Measurements from ENCODE around the gene CASKIN2.
"Not testable (repeated sequence)": the region's sequence is repeated elsewhere in the genome, so short reads cannot be mapped to it uniquely, and the experiment has no call there.

CASKIN2 gene

DNA sequence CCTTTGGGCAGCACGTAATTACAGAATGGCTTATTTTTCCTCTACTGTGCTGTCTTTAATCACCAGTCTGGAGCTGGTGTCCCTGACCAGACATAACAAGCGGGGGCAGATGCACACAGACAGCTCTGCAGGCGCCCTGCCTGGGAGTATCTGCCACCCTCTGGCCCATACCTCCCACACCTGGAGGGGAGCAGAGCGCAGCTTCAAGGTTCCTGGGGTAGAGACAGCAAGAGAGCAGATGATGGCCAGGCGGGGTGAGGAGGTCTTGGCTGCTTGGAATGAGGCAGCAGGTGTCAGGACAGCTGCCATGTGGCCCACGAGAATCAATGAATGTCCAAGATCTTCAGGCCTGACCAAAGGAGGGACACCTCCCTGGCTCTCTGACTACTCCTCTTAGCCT, 35.1 kb downstream of the CASKIN2 start:
- Histone ChIP-seq H3K4me2 (ENCODE audit: low read length) (no peak overlapping the region), H3K4me3 (ENCODE audit: low read depth, low read length) (no peak overlapping the region), H3K27me3 (ENCODE audit: insufficient read depth, low read length) (no peaks in the 10 kb centered on the region), H4K8ac (ENCODE audit: low read depth, low read length) (no peak overlapping the region), H2BK12ac (ENCODE audit: low read length) (no peak overlapping the region), H3K9me3 (ENCODE audit: insufficient read depth, low read depth, low read length) (peaks cover 1% of the 10 kb centered on the region), H2BK5ac (ENCODE audit: low read depth, low read length, poor library complexity) (no peak overlapping the region), H3K14ac (ENCODE audit: low read length) (no peak overlapping the region), H3K23ac (ENCODE audit: low read length) (no peak overlapping the region), H4K12ac (ENCODE audit: low read depth, low read length) (no peak overlapping the region), H4K91ac (ENCODE audit: low read depth, low read length) (no peak overlapping the region), H3K9ac (ENCODE audit: low read length) (no peak overlapping the region), H3K27ac (ENCODE audit: low read depth, low read length) (no peak overlapping the region), H3K79me2 (ENCODE audit: control insufficient read depth, insufficient read depth, low read length, poor library complexity) (no peaks in the 10 kb centered on the region), H2AK5ac (ENCODE audit: low read length) (no peak overlapping the region), H3K36me3 (ENCODE audit: control insufficient read depth in 1 of 2, insufficient read depth in 2 of 2, low read length in 2 of 2) (peaks cover 3 to 12% of the 10 kb centered on the region in 2 experiments), H2BK120ac (ENCODE audit: insufficient read depth, low read length, poor library complexity) (no peak overlapping the region), H3K79me1 (ENCODE audit: low read length) (no peaks in the 10 kb centered on the region), H3K4me1 (ENCODE audit: control insufficient read depth in 1 of 2, insufficient read depth in 2 of 2, low read length in 2 of 2) (peaks cover 5 to 11% of the 10 kb centered on the region in 2 experiments), H3K18ac (ENCODE audit: low read length) (no peak overlapping the region), H3K4ac (ENCODE audit: low read depth, low read length) (no peak overlapping the region), H2AFZ (ENCODE audit: insufficient read depth, low read length, poor library complexity) (no peak overlapping the region)
- no peak for DNase-seq
- no CpG with 5 or more reads among the region's 6 CpGs for WGBS (ENCODE audit: extremely low coverage, insufficient coverage, insufficient read length)

DNA sequence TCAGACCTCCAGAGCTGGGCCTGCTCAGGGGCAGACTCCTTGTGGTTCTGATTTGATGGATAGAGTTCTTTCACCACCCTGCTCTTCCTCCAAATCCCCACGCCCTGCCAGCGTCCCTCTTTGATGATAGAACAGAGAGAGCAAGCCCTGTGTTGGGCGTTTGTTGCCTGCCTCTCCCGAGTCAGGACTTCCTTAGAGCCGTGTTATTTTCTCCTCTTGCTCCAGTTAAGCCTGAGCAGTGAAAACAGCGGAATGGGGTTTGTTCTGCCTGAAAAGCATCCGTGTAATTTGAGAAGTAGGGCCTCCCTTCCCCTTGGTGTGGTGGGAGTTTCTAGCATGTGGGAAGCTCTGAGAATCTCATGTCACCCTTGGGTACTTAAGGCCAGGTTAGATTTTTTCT, 36.8 kb downstream of the CASKIN2 start:
- no peak overlapping the region for H3K4ac ChIP-seq (ENCODE audit: low read depth, low read length)
- no peaks in the 10 kb centered on the region for H3K79me1 ChIP-seq (ENCODE audit: low read length)
- H2AFZ ChIP-seq (ENCODE audit: insufficient read depth, low read length, poor library complexity): no peak overlapping the region
- H3K14ac ChIP-seq (ENCODE audit: low read length): no peak overlapping the region
- no peaks in the 10 kb centered on the region for H3K79me2 ChIP-seq (ENCODE audit: control insufficient read depth, insufficient read depth, low read length, poor library complexity)
- no peak overlapping the region for H4K12ac ChIP-seq (ENCODE audit: low read depth, low read length)
- H4K91ac ChIP-seq (ENCODE audit: low read depth, low read length): no peak overlapping the region
- no peak overlapping the region for H2BK5ac ChIP-seq (ENCODE audit: low read depth, low read length, poor library complexity)
- no peak overlapping the region for H3K4me3 ChIP-seq (ENCODE audit: low read depth, low read length)
- no peaks in the 10 kb centered on the region for H3K9me3 ChIP-seq (ENCODE audit: insufficient read depth, low read depth, low read length)
- H3K36me3 ChIP-seq (ENCODE audit: control insufficient read depth in 1 of 2, insufficient read depth in 2 of 2, low read length in 2 of 2): peaks cover 11 to 15% of the 10 kb centered on the region in 2 experiments
- no peak overlapping the region for H2BK12ac ChIP-seq (ENCODE audit: low read length)
- no peak overlapping the region for H4K8ac ChIP-seq (ENCODE audit: low read depth, low read length)
- no peak overlapping the region for H3K27ac ChIP-seq (ENCODE audit: low read depth, low read length)
- H2AK5ac ChIP-seq (ENCODE audit: low read length): no peak overlapping the region
- H3K4me2 ChIP-seq (ENCODE audit: low read length): no peak overlapping the region
- peaks cover 5 to 11% of the 10 kb centered on the region in 2 experiments for H3K4me1 ChIP-seq (ENCODE audit: control insufficient read depth in 1 of 2, insufficient read depth in 2 of 2, low read length in 2 of 2)
- no peak overlapping the region for H2BK120ac ChIP-seq (ENCODE audit: insufficient read depth, low read length, poor library complexity)
- no peaks in the 10 kb centered on the region for H3K27me3 ChIP-seq (ENCODE audit: insufficient read depth, low read length)
- H3K9ac ChIP-seq (ENCODE audit: low read length): no peak overlapping the region
- H3K18ac ChIP-seq (ENCODE audit: low read length): no peak overlapping the region
- no CpG with 5 or more reads among the region's 7 CpGs for WGBS (ENCODE audit: extremely low coverage, insufficient coverage, insufficient read length)
- no peak overlapping the region for H3K23ac ChIP-seq (ENCODE audit: low read length)
- DNase-seq: no peak

DNA sequence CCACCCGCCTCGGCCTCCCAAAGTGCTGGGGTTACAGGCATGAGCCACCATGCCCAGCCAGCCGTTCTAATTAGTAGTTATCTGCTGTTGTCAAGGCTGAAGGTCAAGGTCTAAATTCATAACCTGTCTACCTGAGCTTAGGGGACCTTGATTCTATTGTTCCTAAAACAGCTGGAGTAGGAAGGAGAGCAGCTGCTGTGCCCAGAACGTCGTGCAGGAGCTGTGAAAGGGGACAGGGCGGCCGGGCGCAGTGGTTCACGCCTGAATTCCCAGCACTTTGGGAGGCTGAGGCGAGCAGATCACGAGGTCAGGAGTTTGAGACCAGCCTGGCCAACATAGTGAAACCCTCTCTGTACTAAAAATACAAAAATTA, 37.9 kb downstream of the CASKIN2 start:
- H3K4ac ChIP-seq (ENCODE audit: low read depth, low read length); H3K9me3 ChIP-seq (ENCODE audit: insufficient read depth, low read depth, low read length); H3K27ac ChIP-seq (ENCODE audit: low read depth, low read length); DNase-seq; H3K4me2 ChIP-seq (ENCODE audit: low read length); H3K79me1 ChIP-seq (ENCODE audit: low read length); H3K9ac ChIP-seq (ENCODE audit: low read length); H2BK12ac ChIP-seq (ENCODE audit: low read length); H3K14ac ChIP-seq (ENCODE audit: low read length); H3K79me2 ChIP-seq (ENCODE audit: control insufficient read depth, insufficient read depth, low read length, poor library complexity); H2BK120ac ChIP-seq (ENCODE audit: insufficient read depth, low read length, poor library complexity); H2AK5ac ChIP-seq (ENCODE audit: low read length); H2AFZ ChIP-seq (ENCODE audit: insufficient read depth, low read length, poor library complexity); H4K12ac ChIP-seq (ENCODE audit: low read depth, low read length); H4K8ac ChIP-seq (ENCODE audit: low read depth, low read length); H4K91ac ChIP-seq (ENCODE audit: low read depth, low read length); H2BK5ac ChIP-seq (ENCODE audit: low read depth, low read length, poor library complexity); H3K18ac ChIP-seq (ENCODE audit: low read length); H3K4me3 ChIP-seq (ENCODE audit: low read depth, low read length); H3K23ac ChIP-seq (ENCODE audit: low read length); H3K27me3 ChIP-seq (ENCODE audit: insufficient read depth, low read length): not testable (repeated sequence)
- Histone ChIP-seq H3K4me1 (ENCODE audit: control insufficient read depth in 1 of 2, insufficient read depth in 2 of 2, low read length in 2 of 2) (peaks cover 5 to 11% of the 10 kb centered on the region in 2 experiments), H3K36me3 (ENCODE audit: control insufficient read depth in 1 of 2, insufficient read depth in 2 of 2, low read length in 2 of 2) (peaks cover 18 to 23% of the 10 kb centered on the region in 2 experiments)
- WGBS (ENCODE audit: extremely low coverage, insufficient coverage, insufficient read length): no CpG with 5 or more reads among the region's 11 CpGs

DNA sequence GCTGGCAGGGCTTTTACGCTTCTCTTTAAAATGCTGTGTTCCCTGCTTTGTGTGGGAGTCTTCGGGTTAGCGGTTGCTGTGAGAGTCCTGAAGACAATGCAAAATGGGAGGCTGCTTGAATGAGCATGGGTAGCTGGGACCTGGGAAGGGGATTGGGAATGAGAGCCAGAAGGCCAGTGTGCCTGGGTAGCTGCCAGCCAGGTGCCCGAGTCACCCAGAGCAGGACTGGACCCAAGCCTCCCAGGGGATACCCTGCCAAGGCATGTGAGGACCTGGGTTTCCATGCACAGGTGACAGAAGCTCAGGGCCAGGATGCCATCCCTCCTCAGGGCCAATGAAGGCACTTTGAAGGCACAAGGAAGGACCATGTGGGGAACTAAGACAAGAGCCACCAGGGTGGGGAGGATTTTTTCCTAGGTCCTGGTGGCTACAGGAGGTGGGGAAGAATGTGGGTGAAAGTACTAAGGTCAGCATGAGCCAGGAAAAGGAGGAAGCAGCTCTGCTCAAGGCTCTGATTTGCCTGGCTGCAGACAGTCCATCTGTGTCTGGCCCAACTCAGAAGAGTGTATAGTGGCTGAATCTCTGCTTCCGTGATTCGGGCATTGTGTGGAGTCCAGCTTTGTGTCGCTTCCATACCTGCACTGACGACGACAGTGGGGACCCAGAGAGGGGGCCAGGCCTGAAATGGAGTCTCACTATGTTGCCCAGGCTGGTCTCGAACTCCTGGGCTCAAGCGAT, 38.4 kb downstream of the CASKIN2 start:
- Histone ChIP-seq H3K79me1 (ENCODE audit: low read length) (no peaks in the 10 kb centered on the region), H4K12ac (ENCODE audit: low read depth, low read length) (no peak overlapping the region), H3K4me3 (ENCODE audit: low read depth, low read length) (no peak overlapping the region), H3K27me3 (ENCODE audit: insufficient read depth, low read length) (no peaks in the 10 kb centered on the region), H2AK5ac (ENCODE audit: low read length) (no peak overlapping the region), H3K79me2 (ENCODE audit: control insufficient read depth, insufficient read depth, low read length, poor library complexity) (no peaks in the 10 kb centered on the region), H2BK12ac (ENCODE audit: low read length) (no peak overlapping the region), H3K14ac (ENCODE audit: low read length) (no peak overlapping the region), H2BK5ac (ENCODE audit: low read depth, low read length, poor library complexity) (no peak overlapping the region), H3K4me1 (ENCODE audit: control insufficient read depth in 1 of 2, insufficient read depth in 2 of 2, low read length in 2 of 2) (peaks cover 5 to 11% of the 10 kb centered on the region in 2 experiments), H4K8ac (ENCODE audit: low read depth, low read length) (no peak overlapping the region), H2AFZ (ENCODE audit: insufficient read depth, low read length, poor library complexity) (no peak overlapping the region), H3K36me3 (ENCODE audit: control insufficient read depth in 1 of 2, insufficient read depth in 2 of 2, low read length in 2 of 2) (peaks cover 22 to 29% of the 10 kb centered on the region in 2 experiments), H3K4me2 (ENCODE audit: low read length) (no peak overlapping the region), H3K9me3 (ENCODE audit: insufficient read depth, low read depth, low read length) (no peaks in the 10 kb centered on the region), H2BK120ac (ENCODE audit: insufficient read depth, low read length, poor library complexity) (no peak overlapping the region), H3K4ac (ENCODE audit: low read depth, low read length) (no peak overlapping the region), H3K9ac (ENCODE audit: low read length) (no peak overlapping the region), H4K91ac (ENCODE audit: low read depth, low read length) (no peak overlapping the region), H3K18ac (ENCODE audit: low read length) (no peak overlapping the region), H3K27ac (ENCODE audit: low read depth, low read length) (no peak overlapping the region), H3K23ac (ENCODE audit: low read length) (no peak overlapping the region)
- no peak for DNase-seq
- no CpG with 5 or more reads among the region's 11 CpGs for WGBS (ENCODE audit: extremely low coverage, insufficient coverage, insufficient read length)
